Spleen (tissue), 11 donors: ENCODE data around the gene PARK7. TPM values are rescaled to one million over a fixed set of nuclear protein-coding genes. Genes with fewer than 3 reads are reported as not detected.

Experiments used
- DNase-seq: peaks from one replicate; pipeline ENCODE4 v3.0.0-alpha.2; 2020
- H3K27ac ChIP-seq, 8 donors: fragments of 200-600 bp; sonication (generic) in 7 of 8; 1 replicate in 4 of 8; 2 replicates in 4 of 8; pipeline versions ENCODE4 v1.5.0 to v1.8.0; 2016 to 2021; ENCODE audit warnings: inconsistent platforms in 4 of 8, mild to moderate bottlenecking in 4 of 8, moderate library complexity in 1 of 8
- H3K27me3 ChIP-seq, 7 donors: fragments of 200-600 bp; sonication (generic) in 6 of 7; replicated peaks in 1 of 7; 1 replicate in 4 of 7; 2 replicates in 3 of 7; pipeline versions ENCODE4 v1.5.0 to v1.8.0; 2016 to 2021; ENCODE audit warnings: inconsistent platforms in 3 of 7, mild to moderate bottlenecking in 1 of 7
- H3K36me3 ChIP-seq, 6 donors: fragments of 200-600 bp; sonication (generic) in 5 of 6; 1 replicate in 4 of 6; 2 replicates in 2 of 6; pipeline versions ENCODE4 v1.5.0 to v1.8.0; 2016 to 2021; ENCODE audit warnings: inconsistent platforms in 2 of 6
- H3K4me1 ChIP-seq, 6 donors: fragments of 200-600 bp; sonication (generic) in 5 of 6; 1 replicate in 3 of 6; 2 replicates in 3 of 6; pipeline versions ENCODE4 v1.5.0 to v1.8.0; 2016 to 2021; ENCODE audit warnings: inconsistent platforms in 3 of 6
- H3K4me3 ChIP-seq, 8 donors: fragments of 200-600 bp; sonication (generic) in 7 of 8; 1 replicate in 4 of 8; 2 replicates in 4 of 8; pipeline versions ENCODE4 v1.5.0 to v1.8.0; 2016 to 2021; ENCODE audit warnings: inconsistent platforms in 4 of 8, mild to moderate bottlenecking in 4 of 8, moderate library complexity in 2 of 8
- H3K9me3 ChIP-seq, 8 donors: fragments of 200-600 bp; sonication (generic) in 7 of 8; 1 replicate in 4 of 8; 2 replicates in 4 of 8; pipeline versions ENCODE4 v1.5.0 to v1.8.0; 2016 to 2021; ENCODE audit warnings: inconsistent platforms in 4 of 8
- POLR2A ChIP-seq, 3 donors: fragments of 450-650 bp; IDR thresholded peaks; one replicate each; pipeline ENCODE4 v1.5.1; 2017; ENCODE audit warnings: antibody characterized with exemption in 3 of 3, mild to moderate bottlenecking in 1 of 3
- POLR2AphosphoS5 ChIP-seq, 3 donors: sonication (generic); formaldehyde crosslinking; IDR thresholded peaks; one replicate each; pipeline ENCODE4 v1.5.1; 2017; ENCODE audit warnings: antibody characterized with exemption in 3 of 3
- WGBS, 5 donors: extraction: QIAGEN DNeasy Blood & Tissue Kit in 3 of 5; methylation state at CpG; one replicate each; pipeline versions ENCODE4 v1.1.5 to v1.1.7; 2013 to 2018; 5-methylcytosine and 5-hydroxymethylcytosine counted together
- intact Hi-C: fragments of 100-400 bp; cut with DNase I; formaldehyde crosslinking; loops from one replicate; pipeline ENCODE4 v1.15.0; 2023; ENCODE audit warnings: low total_unique reads
- polyA plus RNA-seq, 3 donors: library from polyadenylated mRNA; stranded (reverse); fragments of 200-250 nt; gene quantifications; one replicate each; pipeline ENCODE4 v1.2.1, GENCODE V29; 2013
- total RNA-seq, 7 donors: library from RNA; depleted of rRNA in 3 of 7; stranded (reverse); fragments of >200 nt in 3 of 7; fragmentation: NEBNext Ultra II Directional in 4 of 7; extraction: Animal tissue kit (Norgen Biotek cat#: 25700) in 4 of 7; gene quantifications; one replicate each; pipeline versions ENCODE4 v1.1.0 to v1.2.1, GENCODE V29; 2016 to 2021
- TF ChIP-seq, protein P1 (sequence below), 11 experiments: fragments of 200-600 bp in 7 of 11; fragments of 450-650 bp in 4 of 11; sonication (generic) in 4 of 11; IDR thresholded peaks in 8 of 11; conservative IDR thresholded peaks in 3 of 11; 1 replicate in 7 of 11; 2 replicates in 4 of 11; pipeline versions ENCODE4 v1.4.0 to v1.8.0; 2016 to 2021; ENCODE audit warnings: antibody characterized with exemption in 11 of 11, inconsistent platforms in 4 of 11, mild to moderate bottlenecking in 1 of 11
- donor health status: healthy with polysubstance abuse.
- donor health status: DM: no; HTN: no; CAD: no; lungs with moderate emphysema.
- donor health status: DM: no; HTN: no; CAD: no.
- donor health status: Bipolar disorder and iron deficiency.
- donor health status: healthy.
- donor health status: DM: no; HTN: no; CAD: no.
- donor health status: DM: yes; HTN: yes; CAD: no.

PARK7 gene
- total and polyA plus RNA-seq, 10 donors = 93.5 to 370 (median 174) TPM

DNA sequence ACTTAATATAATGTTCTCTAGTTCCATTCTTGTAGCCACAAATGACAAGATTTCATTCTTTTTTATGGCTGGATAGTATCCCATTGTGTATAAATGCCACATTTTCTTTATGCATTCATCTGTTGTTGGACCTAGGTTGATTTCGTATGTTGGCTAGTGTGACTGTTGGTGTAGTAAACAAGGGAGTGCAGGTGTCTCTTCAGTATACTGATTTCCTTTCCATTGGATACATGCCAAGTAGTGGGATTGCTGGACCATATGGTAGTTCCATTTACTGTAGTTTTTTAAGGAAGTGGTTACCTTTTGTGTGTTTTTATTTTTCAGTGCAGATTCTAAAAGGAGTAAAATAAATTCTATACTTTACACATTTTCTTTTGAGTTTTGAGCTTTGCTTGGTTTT lies 5.7 kb downstream of the PARK7 start:
- Histone ChIP-seq H3K27ac (no peak overlapping the region), H3K27me3 (no peaks in the 10 kb centered on the region), H3K36me3 (peaks cover 6 to 95% (median 81%) of the 10 kb centered on the region in 6 donors), H3K4me3 (no peak overlapping the region), H3K4me1 (peaks cover 10 to 78% (median 58%) of the 10 kb centered on the region in 6 donors), H3K9me3 (no peaks in the 10 kb centered on the region)
- TF ChIP-seq, protein P1, sequence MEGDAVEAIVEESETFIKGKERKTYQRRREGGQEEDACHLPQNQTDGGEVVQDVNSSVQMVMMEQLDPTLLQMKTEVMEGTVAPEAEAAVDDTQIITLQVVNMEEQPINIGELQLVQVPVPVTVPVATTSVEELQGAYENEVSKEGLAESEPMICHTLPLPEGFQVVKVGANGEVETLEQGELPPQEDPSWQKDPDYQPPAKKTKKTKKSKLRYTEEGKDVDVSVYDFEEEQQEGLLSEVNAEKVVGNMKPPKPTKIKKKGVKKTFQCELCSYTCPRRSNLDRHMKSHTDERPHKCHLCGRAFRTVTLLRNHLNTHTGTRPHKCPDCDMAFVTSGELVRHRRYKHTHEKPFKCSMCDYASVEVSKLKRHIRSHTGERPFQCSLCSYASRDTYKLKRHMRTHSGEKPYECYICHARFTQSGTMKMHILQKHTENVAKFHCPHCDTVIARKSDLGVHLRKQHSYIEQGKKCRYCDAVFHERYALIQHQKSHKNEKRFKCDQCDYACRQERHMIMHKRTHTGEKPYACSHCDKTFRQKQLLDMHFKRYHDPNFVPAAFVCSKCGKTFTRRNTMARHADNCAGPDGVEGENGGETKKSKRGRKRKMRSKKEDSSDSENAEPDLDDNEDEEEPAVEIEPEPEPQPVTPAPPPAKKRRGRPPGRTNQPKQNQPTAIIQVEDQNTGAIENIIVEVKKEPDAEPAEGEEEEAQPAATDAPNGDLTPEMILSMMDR (IDR thresholded peaks at IDR 0.05 in 8 of 11, conservative IDR thresholded peaks at IDR 0.05 in 3 of 11) = no peak
- TF ChIP-seq POLR2A (IDR thresholded peaks at IDR 0.05) = no peak
- TF ChIP-seq POLR2AphosphoS5 (IDR thresholded peaks at IDR 0.05) = no peak
- intact Hi-C loops = no loop called here
- 46 to 71% (median 57%) methylated on average over 1 of the region's 1 CpG for WGBS, 5 donors
- DNase-seq = no peak

DNA sequence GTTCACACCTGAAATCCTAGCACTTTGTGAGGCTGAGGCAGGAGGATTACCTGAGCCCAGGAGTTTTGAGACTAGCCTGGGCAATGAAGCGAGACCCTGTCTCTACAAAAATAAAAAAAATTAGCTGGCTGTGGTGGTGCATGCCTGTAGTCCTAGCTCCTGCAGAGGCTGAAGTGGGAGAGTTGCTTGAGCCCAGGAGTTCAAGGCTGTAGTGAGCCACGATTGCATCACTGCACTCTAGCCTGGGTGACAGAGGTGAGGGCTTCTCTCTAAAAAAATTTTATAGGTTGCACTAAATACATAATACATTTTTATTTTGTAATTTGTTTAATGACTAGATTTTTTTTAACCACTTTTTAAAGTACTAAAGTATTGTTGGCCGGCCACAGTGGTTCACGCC lies 6.1 kb downstream of the PARK7 start:
- TF ChIP-seq POLR2AphosphoS5 (IDR thresholded peaks at IDR 0.05) = no peak
- no peak for TF ChIP-seq POLR2A (IDR thresholded peaks at IDR 0.05)
- TF ChIP-seq, protein P1 (IDR thresholded peaks at IDR 0.05 in 8 of 11, conservative IDR thresholded peaks at IDR 0.05 in 3 of 11) = no peak
- Histone ChIP-seq H3K27ac (no peak overlapping the region), H3K27me3 (no peaks in the 10 kb centered on the region), H3K9me3 (no peaks in the 10 kb centered on the region), H3K4me3 (no peak overlapping the region), H3K36me3 (peaks cover 6 to 99% (median 85%) of the 10 kb centered on the region in 6 donors), H3K4me1 (peaks cover 10 to 73% (median 54%) of the 10 kb centered on the region in 6 donors)
- 82 to 92% (median 90%) methylated on average over 4 of the region's 4 CpGs for WGBS, 5 donors
- intact Hi-C loops = no loop called here
- no peak for DNase-seq

DNA sequence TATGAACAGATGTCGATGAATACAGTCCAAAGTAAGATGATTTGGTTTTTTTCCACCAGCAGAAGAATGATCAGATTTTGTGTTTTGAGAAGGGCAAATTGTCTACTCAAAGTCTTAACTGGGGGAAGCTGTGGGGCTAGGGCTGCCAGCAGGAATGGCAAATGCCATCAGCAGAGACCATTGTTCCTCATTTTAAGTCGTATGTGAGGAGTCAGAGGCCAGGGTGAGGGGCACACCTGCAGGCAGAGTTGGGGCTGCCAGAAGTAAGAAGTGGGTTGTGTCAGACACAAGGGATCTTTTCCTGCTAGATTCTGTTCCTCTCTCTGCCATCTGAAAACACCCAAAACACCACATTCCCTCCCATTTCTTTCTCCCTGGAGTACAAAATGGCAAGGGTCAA lies 8.7 kb downstream of the PARK7 start:
- peaks cover 0 to 50% (median 28%) of the 10 kb centered on the region in 6 donors for H3K4me1 ChIP-seq
- H3K27me3 ChIP-seq = no peaks in the 10 kb centered on the region
- intact Hi-C loops = no loop called here
- DNase-seq = no peak
- H3K9me3 ChIP-seq = no peaks in the 10 kb centered on the region
- H3K4me3 ChIP-seq = no peak overlapping the region
- TF ChIP-seq POLR2AphosphoS5 (IDR thresholded peaks at IDR 0.05) = no peak
- 48 to 63% (median 57%) methylated on average over 2 of the region's 2 CpGs for WGBS, 5 donors
- H3K36me3 ChIP-seq = peaks cover 2 to 100% (median 79%) of the 10 kb centered on the region in 6 donors
- H3K27ac ChIP-seq = peak overlapping the region in 6 of 8 donors; percentile 1 to 50 (median 45)

DNA sequence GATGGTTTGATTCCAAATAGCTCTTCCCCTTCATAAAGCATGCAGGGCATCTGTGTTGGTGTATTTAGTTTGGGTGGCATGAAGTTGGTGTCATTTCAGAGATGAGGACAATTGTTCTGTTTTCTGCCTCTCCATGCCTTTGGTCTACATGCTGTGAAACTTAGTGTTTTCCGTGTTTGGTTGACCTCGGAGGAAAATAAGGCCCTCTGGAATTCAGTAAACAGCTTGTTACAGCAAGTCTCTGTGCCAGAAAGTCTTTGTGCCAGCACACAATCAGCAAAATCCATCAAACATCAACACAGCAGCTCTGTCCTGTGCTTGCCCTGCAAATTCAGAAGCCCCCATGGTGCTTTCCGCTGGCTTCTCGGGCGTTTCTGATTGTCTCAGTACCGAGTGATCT lies 9.5 kb downstream of the PARK7 start:
- Histone ChIP-seq H3K36me3 (peaks cover 2 to 100% (median 77%) of the 10 kb centered on the region in 6 donors), H3K27ac (peak overlapping the region in 5 of 8 donors; percentile 16 to 49 (median 42))

More for the DNA sequence above, 9.5 kb downstream of the PARK7 start:
- Histone ChIP-seq H3K4me3 (no peak overlapping the region), H3K4me1 (peaks cover 0 to 45% (median 23%) of the 10 kb centered on the region in 6 donors), H3K9me3 (no peaks in the 10 kb centered on the region), H3K27me3 (no peaks in the 10 kb centered on the region)
- no peak for TF ChIP-seq POLR2AphosphoS5 (IDR thresholded peaks at IDR 0.05)
- TF ChIP-seq, protein P1 (IDR thresholded peaks at IDR 0.05 in 8 of 11, conservative IDR thresholded peaks at IDR 0.05 in 3 of 11) = no peak
- no peak for TF ChIP-seq POLR2A (IDR thresholded peaks at IDR 0.05)
- WGBS, 5 donors = 82 to 89% (median 87%) methylated on average over 6 of the region's 6 CpGs
- intact Hi-C loops = no loop called here
- no peak for DNase-seq
